Mucosa of rectum (tissue), 2 donors: Measurements from ENCODE around the gene ASB1.

Experiments used
- H3K27ac ChIP-seq, 2 donors: one replicate each; pipeline ENCODE4 v1.7.0; 2013; ENCODE audit warnings: inconsistent platforms in 2 of 2, low read depth in 2 of 2, low read length in 2 of 2
- H3K27me3 ChIP-seq, 2 donors: one replicate each; pipeline ENCODE4 v1.7.0; 2013; ENCODE audit warnings: low read length in 2 of 2; ENCODE audit not compliant: control insufficient read depth in 2 of 2, insufficient read depth in 2 of 2
- H3K36me3 ChIP-seq, 2 donors: one replicate each; pipeline ENCODE4 v1.7.0; 2013; ENCODE audit warnings: low read length in 2 of 2; ENCODE audit not compliant: control insufficient read depth in 2 of 2, insufficient read depth in 2 of 2
- H3K4me1 ChIP-seq, 2 donors: one replicate each; pipeline ENCODE4 v1.7.0; 2013; ENCODE audit warnings: low read length in 2 of 2, mild to moderate bottlenecking in 1 of 2; ENCODE audit not compliant: control insufficient read depth in 2 of 2, insufficient read depth in 2 of 2
- H3K4me3 ChIP-seq, 2 donors: one replicate each; pipeline ENCODE4 v1.7.0; 2013; ENCODE audit warnings: low read length in 2 of 2
- H3K9ac ChIP-seq, 2 donors: one replicate each; pipeline ENCODE4 v1.7.0; 2013; ENCODE audit warnings: low read length in 2 of 2, low read depth in 1 of 2, mild to moderate bottlenecking in 1 of 2
- H3K9me3 ChIP-seq, 2 donors: one replicate each; pipeline ENCODE4 v1.7.0; 2013; ENCODE audit warnings: low read length in 2 of 2; ENCODE audit not compliant: control insufficient read depth in 2 of 2
- donor health status: healthy.
- donor health status: Normal muscosa, but diverticular disease.

The ASB1 gene

GRCh38 chr2:238489896-238490295 is 63.2 kb downstream of the ASB1 start:
- H3K36me3 ChIP-seq = no peaks in the 10 kb centered on the region
- H3K9ac ChIP-seq = no peak overlapping the region
- no peaks in the 10 kb centered on the region for H3K27me3 ChIP-seq
- H3K27ac ChIP-seq = no peak overlapping the region
- H3K4me1 ChIP-seq = peaks cover 0 to 5% of the 10 kb centered on the region in 2 donors
- H3K4me3 ChIP-seq = no peak overlapping the region
- H3K9me3 ChIP-seq = no peaks in the 10 kb centered on the region

- Histone ChIP-seq H3K27me3 (no peaks in the 10 kb centered on the region), H3K27ac (no peak overlapping the region)
Observed at GRCh38 chr2:238492840-238493239, 66.1 kb downstream of the ASB1 start.

GRCh38 chr2:238493411-238493810 is 66.7 kb downstream of the ASB1 start:
- no peak overlapping the region for H3K9ac ChIP-seq
- no peak overlapping the region for H3K27ac ChIP-seq
- H3K36me3 ChIP-seq = no peaks in the 10 kb centered on the region
- H3K4me3 ChIP-seq = no peak overlapping the region
- no peaks in the 10 kb centered on the region for H3K27me3 ChIP-seq
- H3K4me1 ChIP-seq = peaks cover 0 to 5% of the 10 kb centered on the region in 2 donors
- no peaks in the 10 kb centered on the region for H3K9me3 ChIP-seq

More at GRCh38 chr2:238492840-238493239, 66.1 kb downstream of the ASB1 start:
- Histone ChIP-seq H3K4me3 (no peak overlapping the region), H3K9ac (no peak overlapping the region), H3K4me1 (peaks cover 0 to 5% of the 10 kb centered on the region in 2 donors), H3K36me3 (no peaks in the 10 kb centered on the region), H3K9me3 (no peaks in the 10 kb centered on the region)

GRCh38 chr2:238493880-238494572 is 67.3 kb downstream of the ASB1 start:
- no peak overlapping the region for H3K27ac ChIP-seq
- no peaks in the 10 kb centered on the region for H3K27me3 ChIP-seq
- H3K9me3 ChIP-seq = no peaks in the 10 kb centered on the region
- no peak overlapping the region for H3K9ac ChIP-seq
- H3K36me3 ChIP-seq = no peaks in the 10 kb centered on the region
- peaks cover 0 to 5% of the 10 kb centered on the region in 2 donors for H3K4me1 ChIP-seq
- no peak overlapping the region for H3K4me3 ChIP-seq

GRCh38 chr2:238494573-238494961 is 67.8 kb downstream of the ASB1 start:
- H3K27me3 ChIP-seq = no peaks in the 10 kb centered on the region
- H3K4me3 ChIP-seq = no peak overlapping the region
- peaks cover 0 to 5% of the 10 kb centered on the region in 2 donors for H3K4me1 ChIP-seq
- H3K9me3 ChIP-seq = no peaks in the 10 kb centered on the region
- H3K9ac ChIP-seq = no peak overlapping the region
- H3K36me3 ChIP-seq = no peaks in the 10 kb centered on the region
- no peak overlapping the region for H3K27ac ChIP-seq

GRCh38 chr2:238495422-238495821 is 68.7 kb downstream of the ASB1 start:
- no peaks in the 10 kb centered on the region for H3K9me3 ChIP-seq
- no peak overlapping the region for H3K9ac ChIP-seq
- no peaks in the 10 kb centered on the region for H3K36me3 ChIP-seq
- H3K27me3 ChIP-seq = no peaks in the 10 kb centered on the region
- H3K4me3 ChIP-seq = no peak overlapping the region
- no peak overlapping the region for H3K27ac ChIP-seq
- peaks cover 0 to 5% of the 10 kb centered on the region in 2 donors for H3K4me1 ChIP-seq

GRCh38 chr2:238496756-238497609 is 70.3 kb downstream of the ASB1 start:
- no peaks in the 10 kb centered on the region for H3K9me3 ChIP-seq
- no peak overlapping the region for H3K4me3 ChIP-seq
- no peak overlapping the region for H3K27ac ChIP-seq
- no peak overlapping the region for H3K9ac ChIP-seq
- H3K4me1 ChIP-seq = peaks cover 0 to 5% of the 10 kb centered on the region in 2 donors
- no peaks in the 10 kb centered on the region for H3K36me3 ChIP-seq
- no peaks in the 10 kb centered on the region for H3K27me3 ChIP-seq

- no peaks in the 10 kb centered on the region for H3K27me3 ChIP-seq
- no peaks in the 10 kb centered on the region for H3K36me3 ChIP-seq
- no peak overlapping the region for H3K27ac ChIP-seq
- H3K9ac ChIP-seq = no peak overlapping the region
- H3K9me3 ChIP-seq = no peaks in the 10 kb centered on the region
- H3K4me3 ChIP-seq = no peak overlapping the region
- peaks cover 0 to 5% of the 10 kb centered on the region in 2 donors for H3K4me1 ChIP-seq
Observed at GRCh38 chr2:238497610-238498005, 70.9 kb downstream of the ASB1 start.

- no peaks in the 10 kb centered on the region for H3K36me3 ChIP-seq
- H3K4me1 ChIP-seq = peaks cover 0 to 5% of the 10 kb centered on the region in 2 donors
- no peak overlapping the region for H3K9ac ChIP-seq
- no peak overlapping the region for H3K27ac ChIP-seq
- H3K27me3 ChIP-seq = no peaks in the 10 kb centered on the region
- H3K9me3 ChIP-seq = no peaks in the 10 kb centered on the region
- H3K4me3 ChIP-seq = no peak overlapping the region
Observed at GRCh38 chr2:238498188-238498587, 71.5 kb downstream of the ASB1 start.

- H3K27ac ChIP-seq = no peak overlapping the region
- H3K4me3 ChIP-seq = no peak overlapping the region
- H3K4me1 ChIP-seq = peaks cover 0 to 5% of the 10 kb centered on the region in 2 donors
- H3K36me3 ChIP-seq = no peaks in the 10 kb centered on the region
- no peaks in the 10 kb centered on the region for H3K27me3 ChIP-seq
- no peaks in the 10 kb centered on the region for H3K9me3 ChIP-seq
- no peak overlapping the region for H3K9ac ChIP-seq
Observed at GRCh38 chr2:238498691-238499295, 72.1 kb downstream of the ASB1 start.
